Trophoblast cell (in vitro differentiated cells and primary cell): ENCODE data around the gene ARFGAP1.

ENCODE experiments used
- DNase-seq, 2 donors: peaks; one replicate each; pipeline ENCODE4 v3.0.0-alpha.2; 2016
- H2AFZ ChIP-seq: 2 replicates; pipeline ENCODE4 v1.6.1; 2013; ENCODE audit warnings: low read length, moderate library complexity, mild to moderate bottlenecking; ENCODE audit not compliant: insufficient read depth, poor library complexity
- H2AK5ac ChIP-seq: 2 replicates; pipeline ENCODE4 v1.6.1; 2013; ENCODE audit warnings: mild to moderate bottlenecking, low read length
- H2BK120ac ChIP-seq: 2 replicates; pipeline ENCODE4 v1.6.1; 2013; ENCODE audit warnings: low read length, mild to moderate bottlenecking, moderate library complexity; ENCODE audit not compliant: insufficient read depth, poor library complexity
- H2BK12ac ChIP-seq: 2 replicates; pipeline ENCODE4 v1.6.1; 2013; ENCODE audit warnings: mild to moderate bottlenecking, low read length, moderate library complexity
- H2BK5ac ChIP-seq: 2 replicates; pipeline ENCODE4 v1.6.1; 2013; ENCODE audit warnings: low read length, low read depth, moderate library complexity, mild to moderate bottlenecking; ENCODE audit not compliant: poor library complexity
- H3K14ac ChIP-seq: 2 replicates; pipeline ENCODE4 v1.6.1; 2013; ENCODE audit warnings: mild to moderate bottlenecking, low read length
- H3K18ac ChIP-seq: 2 replicates; pipeline ENCODE4 v1.6.1; 2013; ENCODE audit warnings: mild to moderate bottlenecking, low read length
- H3K23ac ChIP-seq: 2 replicates; pipeline ENCODE4 v1.6.1; 2013; ENCODE audit warnings: low read length
- H3K27ac ChIP-seq: 2 replicates; pipeline ENCODE4 v1.5.1; 2013; ENCODE audit warnings: low read depth, mild to moderate bottlenecking, inconsistent platforms, low read length, moderate library complexity
- H3K27me3 ChIP-seq: 2 replicates; pipeline ENCODE4 v1.6.1; 2013; ENCODE audit warnings: inconsistent platforms, mild to moderate bottlenecking, low read length, moderate library complexity; ENCODE audit not compliant: insufficient read depth
- H3K36me3 ChIP-seq, 2 experiments: 1 replicate in 1 of 2; 2 replicates in 1 of 2; pipeline ENCODE4 v1.6.1; 2013; ENCODE audit warnings: low read length in 2 of 2, mild to moderate bottlenecking in 2 of 2, moderate library complexity in 1 of 2; ENCODE audit not compliant: insufficient read depth in 2 of 2, control insufficient read depth in 1 of 2
- H3K4ac ChIP-seq: 2 replicates; pipeline ENCODE4 v1.6.1; 2013; ENCODE audit warnings: low read depth, mild to moderate bottlenecking, low read length, moderate library complexity
- H3K4me1 ChIP-seq, 2 experiments: 1 replicate in 1 of 2; 2 replicates in 1 of 2; pipeline ENCODE4 v1.6.1; 2013; ENCODE audit warnings: low read length in 2 of 2, mild to moderate bottlenecking in 2 of 2, moderate library complexity in 1 of 2; ENCODE audit not compliant: insufficient read depth in 2 of 2, control insufficient read depth in 1 of 2
- H3K4me2 ChIP-seq: 2 replicates; pipeline ENCODE4 v1.6.1; 2013; ENCODE audit warnings: inconsistent platforms, mild to moderate bottlenecking, low read length, moderate library complexity
- H3K4me3 ChIP-seq: 2 replicates; pipeline ENCODE4 v1.5.1; 2013; ENCODE audit warnings: mild to moderate bottlenecking, low read depth, low read length, inconsistent platforms
- H3K79me1 ChIP-seq: one replicate; pipeline ENCODE4 v1.6.1; 2013; ENCODE audit warnings: low read length
- H3K79me2 ChIP-seq: 2 replicates; pipeline ENCODE4 v1.6.1; 2013; ENCODE audit warnings: low read length, mild to moderate bottlenecking; ENCODE audit not compliant: control insufficient read depth, insufficient read depth, poor library complexity
- H3K9ac ChIP-seq: 2 replicates; pipeline ENCODE4 v1.6.1; 2013; ENCODE audit warnings: mild to moderate bottlenecking, low read length
- H3K9me3 ChIP-seq: 2 replicates; pipeline ENCODE4 v1.6.1; 2013; ENCODE audit warnings: low read depth, mild to moderate bottlenecking, control low read depth, inconsistent platforms, low read length; ENCODE audit not compliant: insufficient read depth
- H4K12ac ChIP-seq: 2 replicates; pipeline ENCODE4 v1.6.1; 2013; ENCODE audit warnings: low read depth, mild to moderate bottlenecking, low read length, moderate library complexity
- H4K8ac ChIP-seq: 2 replicates; pipeline ENCODE4 v1.6.1; 2013; ENCODE audit warnings: low read depth, mild to moderate bottlenecking, low read length, moderate library complexity
- H4K91ac ChIP-seq: one replicate; pipeline ENCODE4 v1.6.1; 2013; ENCODE audit warnings: low read depth, mild to moderate bottlenecking, low read length, moderate library complexity
- WGBS: extraction: QIAGEN DNeasy Blood & Tissue Kit; methylation state at CpG from one replicate; pipeline ENCODE4 v1.1.7; 2013; ENCODE audit warnings: missing lambda C conversion rate; ENCODE audit not compliant: insufficient read length, insufficient coverage; ENCODE audit errors: extremely low coverage; 5-methylcytosine and 5-hydroxymethylcytosine counted together

ARFGAP1 gene

DNA sequence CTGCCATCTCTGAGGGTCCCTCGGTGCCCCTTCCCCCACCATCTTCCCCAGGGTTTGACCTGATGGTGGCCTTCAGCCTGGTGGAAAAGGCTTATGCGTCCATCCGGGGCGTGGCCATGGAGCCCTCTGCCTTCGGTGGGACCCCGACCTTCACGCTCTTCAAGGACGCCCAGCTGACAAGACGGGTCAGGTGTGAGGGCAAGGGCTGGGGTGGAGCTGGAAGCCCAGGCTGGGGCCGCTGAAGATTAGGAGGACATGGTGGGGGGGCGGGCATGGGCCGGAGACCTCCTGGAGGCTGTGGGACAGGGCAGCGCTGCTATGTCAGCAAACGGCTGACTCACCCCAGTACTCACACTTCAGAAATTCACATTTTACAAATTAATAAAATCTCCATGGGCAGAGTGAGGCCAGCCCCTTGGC lies 43.9 kb downstream of the ARFGAP1 start:
- Histone ChIP-seq H4K12ac (no peak overlapping the region), H3K4me2 (no peak overlapping the region), H2BK5ac (no peak overlapping the region), H3K4me3 (no peak overlapping the region), H3K9ac (no peak overlapping the region), H3K14ac (no peak overlapping the region), H3K79me2 (no peaks in the 10 kb centered on the region), H3K27me3 (no peaks in the 10 kb centered on the region), H2BK120ac (no peak overlapping the region), H3K27ac (no peak overlapping the region), H4K91ac (no peak overlapping the region), H3K4me1 (no peaks in the 10 kb centered on the region), H3K79me1 (no peaks in the 10 kb centered on the region), H2AK5ac (no peak overlapping the region), H4K8ac (no peak overlapping the region), H3K18ac (no peak overlapping the region), H3K9me3 (peaks cover 2% of the 10 kb centered on the region), H2AFZ (no peak overlapping the region), H3K4ac (no peak overlapping the region), H2BK12ac (no peak overlapping the region), H3K23ac (no peak overlapping the region), H3K36me3 (no peaks in the 10 kb centered on the region)
- no CpG with 5 or more reads among the region's 14 CpGs for WGBS
- no peak for DNase-seq

DNA sequence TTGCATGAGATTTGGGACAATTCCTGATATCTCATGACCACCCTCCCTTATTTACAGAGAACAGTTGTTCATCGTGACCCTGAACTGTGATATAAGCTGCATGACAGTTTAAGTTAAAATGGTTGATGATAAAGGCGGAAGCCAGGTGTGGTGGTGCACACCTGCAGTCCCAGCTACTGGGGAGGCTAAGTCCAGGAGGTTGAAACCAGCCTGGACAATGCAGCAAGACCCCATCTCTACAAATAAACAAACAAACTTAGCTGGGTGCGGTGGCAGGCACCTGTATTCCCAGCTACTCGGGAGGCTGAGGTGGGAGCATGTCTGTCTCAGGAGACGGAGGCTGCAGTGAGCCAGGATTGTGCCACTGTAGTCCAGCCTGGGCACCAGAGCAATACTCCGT lies 44.4 kb downstream of the ARFGAP1 start:
- Histone ChIP-seq H3K23ac (no peak overlapping the region), H3K4me2 (no peak overlapping the region), H4K12ac (no peak overlapping the region), H2BK5ac (no peak overlapping the region), H2AK5ac (no peak overlapping the region), H3K4me3 (no peak overlapping the region), H2BK120ac (no peak overlapping the region), H3K79me2 (no peaks in the 10 kb centered on the region), H2AFZ (no peak overlapping the region), H3K27ac (no peak overlapping the region), H3K4me1 (no peaks in the 10 kb centered on the region), H3K14ac (no peak overlapping the region), H3K9me3 (peaks cover 2% of the 10 kb centered on the region), H2BK12ac (no peak overlapping the region), H3K4ac (no peak overlapping the region), H3K36me3 (no peaks in the 10 kb centered on the region), H3K79me1 (no peaks in the 10 kb centered on the region), H3K27me3 (no peaks in the 10 kb centered on the region), H3K18ac (no peak overlapping the region), H4K91ac (no peak overlapping the region), H3K9ac (no peak overlapping the region), H4K8ac (no peak overlapping the region)
- no CpG with 5 or more reads among the region's 6 CpGs for WGBS
- no peak for DNase-seq

DNA sequence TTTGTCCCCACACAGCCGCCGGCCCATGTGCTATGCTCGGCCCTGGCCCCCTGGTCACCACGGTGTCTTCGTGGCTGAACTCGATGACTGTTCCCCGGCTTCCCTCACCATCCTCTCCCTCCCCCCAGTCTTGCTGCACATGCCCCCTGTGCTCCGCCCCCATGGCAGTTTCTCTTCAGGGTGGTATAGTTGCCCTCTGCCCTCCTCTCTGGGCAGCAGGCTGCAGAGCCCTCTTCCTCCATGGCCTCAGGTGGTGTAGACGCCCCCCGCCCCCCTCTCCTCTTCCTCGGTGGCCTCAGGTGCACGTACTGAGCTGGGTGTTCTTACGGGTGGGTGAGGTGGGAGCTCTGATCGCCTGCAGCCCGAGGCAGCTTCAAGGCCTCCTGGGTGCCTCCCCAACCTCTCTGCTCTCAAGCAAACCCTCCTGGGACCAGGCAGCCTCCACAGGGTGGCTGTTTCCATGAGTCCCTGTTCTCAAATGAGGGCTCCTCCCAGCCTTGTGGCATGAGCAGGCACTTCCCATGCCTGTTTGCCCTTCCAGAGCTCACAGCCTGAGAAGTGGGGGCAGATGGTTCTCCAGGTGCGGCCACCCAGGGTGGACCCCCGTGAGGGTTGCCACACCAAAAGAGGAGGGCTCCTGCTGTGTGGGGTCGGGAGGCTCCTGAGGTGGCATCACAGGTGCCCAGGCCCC lies 45.1 kb downstream of the ARFGAP1 start:
- Histone ChIP-seq H2AK5ac (no peak overlapping the region), H3K18ac (no peak overlapping the region), H3K4me2 (no peak overlapping the region), H4K8ac (no peak overlapping the region), H3K9me3 (peaks cover 2% of the 10 kb centered on the region), H3K9ac (no peak overlapping the region), H3K23ac (no peak overlapping the region), H2BK5ac (no peak overlapping the region), H3K4me1 (no peaks in the 10 kb centered on the region), H3K14ac (no peak overlapping the region), H4K91ac (no peak overlapping the region), H3K79me1 (no peaks in the 10 kb centered on the region), H3K79me2 (no peaks in the 10 kb centered on the region), H3K27ac (no peak overlapping the region), H2AFZ (no peak overlapping the region), H3K36me3 (no peaks in the 10 kb centered on the region), H3K27me3 (no peaks in the 10 kb centered on the region), H3K4me3 (no peak overlapping the region), H3K4ac (no peak overlapping the region), H4K12ac (no peak overlapping the region), H2BK12ac (no peak overlapping the region), H2BK120ac (no peak overlapping the region)
- DNase-seq, result no peak
- WGBS, result no CpG with 5 or more reads among the region's 18 CpGs

DNA sequence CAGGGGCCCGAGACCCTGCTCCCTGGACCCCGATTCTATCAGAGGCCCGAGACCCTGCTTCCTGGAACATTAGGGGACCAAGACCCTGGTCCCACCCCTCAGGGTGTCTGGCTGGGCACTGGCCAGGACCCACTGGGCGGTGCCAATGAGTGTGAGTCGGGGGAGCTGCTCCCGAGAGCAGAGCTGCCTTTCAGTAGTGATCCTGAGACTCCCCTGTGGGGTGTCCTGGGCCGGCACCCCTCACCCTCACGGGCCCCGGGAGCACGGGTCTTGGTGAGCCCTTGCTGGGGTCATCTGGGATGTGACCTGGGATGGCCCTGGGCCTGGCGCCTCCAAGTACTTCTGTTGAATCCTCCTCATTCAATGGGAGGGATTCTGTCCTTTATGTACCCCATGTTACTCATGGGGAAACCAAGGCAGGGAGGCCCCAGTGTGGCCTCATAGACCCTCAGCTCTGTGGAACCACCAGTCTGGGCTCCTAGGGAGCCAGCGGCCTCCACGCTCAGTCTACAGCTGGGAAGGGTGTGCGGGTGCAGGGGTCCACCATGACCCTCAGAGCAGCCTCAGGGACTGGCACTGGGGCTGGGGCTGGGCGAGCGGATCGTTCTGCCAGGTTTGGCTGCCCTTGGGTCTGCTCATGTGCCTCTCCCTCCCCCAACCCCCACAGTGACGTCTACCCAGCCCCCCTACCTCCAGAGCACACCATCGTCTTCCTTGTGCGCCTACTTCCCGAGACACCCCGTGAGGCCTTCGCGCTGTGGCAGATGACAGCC lies 46.0 kb downstream of the ARFGAP1 start:
- H3K4me2 ChIP-seq, result no peak overlapping the region
- H3K18ac ChIP-seq, result no peak overlapping the region
- no peak overlapping the region for H3K23ac ChIP-seq
- peaks cover 2% of the 10 kb centered on the region for H3K9me3 ChIP-seq
- H4K91ac ChIP-seq, result no peak overlapping the region
- H3K4me1 ChIP-seq, result no peaks in the 10 kb centered on the region
- DNase-seq, result no peak
- no peak overlapping the region for H3K14ac ChIP-seq
- no peak overlapping the region for H3K27ac ChIP-seq
- H3K4ac ChIP-seq, result no peak overlapping the region
- WGBS, result no CpG with 5 or more reads among the region's 24 CpGs
- H4K8ac ChIP-seq, result no peak overlapping the region
- no peak overlapping the region for H2BK120ac ChIP-seq
- H3K9ac ChIP-seq, result no peak overlapping the region
- H3K27me3 ChIP-seq, result no peaks in the 10 kb centered on the region
- no peak overlapping the region for H2BK5ac ChIP-seq
- H4K12ac ChIP-seq, result no peak overlapping the region
- no peaks in the 10 kb centered on the region for H3K79me2 ChIP-seq
- H3K36me3 ChIP-seq, result no peaks in the 10 kb centered on the region
- no peak overlapping the region for H2AFZ ChIP-seq
- no peak overlapping the region for H2AK5ac ChIP-seq
- no peaks in the 10 kb centered on the region for H3K79me1 ChIP-seq
- H3K4me3 ChIP-seq, result no peak overlapping the region
- no peak overlapping the region for H2BK12ac ChIP-seq
